ENCODE data around the gene PPP1R3G.

- TF ChIP-seq CTCF (IDR thresholded peaks at IDR 0.05) (no peak), POLR2A (IDR thresholded peaks at IDR 0.05) (no peak)
Observed at GRCh38 chr6:5087389-5087788, 2.2 kb downstream of the PPP1R3G start.

Measured in heart left ventricle (tissue), 13 donors.